ENCODE measurements around the gene NBR1.
"Not testable (repeated sequence)": the region's sequence is repeated elsewhere in the genome, so short reads cannot be mapped to it uniquely, and the experiment has no call there.

GRCh38 chr17:43231205-43232020 lies 60.4 kb downstream of the NBR1 start:
- TF ChIP-seq POLR2A (IDR thresholded peaks at IDR 0.05); CTCF (IDR thresholded peaks at IDR 0.05 in 8 of 11, conservative IDR thresholded peaks at IDR 0.05 in 3 of 11): not testable (repeated sequence)
- peak in 2 of 3 donors; percentile 29 to 71 for TF ChIP-seq POLR2AphosphoS5 (IDR thresholded peaks at IDR 0.05)

Measured in spleen (tissue), 7 donors.